HL-60 (cell line): ENCODE measurements around the gene RAB3C.

Source experiments
- DNase-seq, 2 experiments: peaks; one replicate each; pipeline ENCODE4 v3.0.0-alpha.2; 2010 to 2020; ENCODE audit warnings: low read depth in 1 of 2, low spot score in 1 of 2
- H3K27ac ChIP-seq: fragments of 250-450 bp; sonication (Bioruptor Pico); replicated peaks from 2 replicates; pipeline ENCODE4 v1.5.1; 2020; ENCODE audit warnings: mild to moderate bottlenecking, moderate library complexity
- H3K27me3 ChIP-seq: fragments of 250-450 bp; sonication (Bioruptor Pico); 2 replicates; pipeline ENCODE4 v1.5.1; 2021; ENCODE audit warnings: mild to moderate bottlenecking, moderate library complexity; ENCODE audit not compliant: insufficient read depth, poor library complexity, severe bottlenecking
- H3K4me3 ChIP-seq: replicated peaks from 2 replicates; pipeline ENCODE4 v1.5.1; 2011; ENCODE audit warnings: mild to moderate bottlenecking, control low read depth, low read length; ENCODE audit not compliant: insufficient read depth
- GABPA ChIP-seq: IDR thresholded peaks from 2 replicates; pipeline ENCODE4 v1.6.1; 2012; ENCODE audit warnings: low read depth
- POLR2AphosphoS5 ChIP-seq: IDR thresholded peaks from 2 replicates; pipeline ENCODE4 v1.6.1; 2012; ENCODE audit warnings: low read depth
- SPI1 ChIP-seq: IDR thresholded peaks from 2 replicates; pipeline ENCODE4 v1.6.1; 2012; ENCODE audit warnings: low read depth, mild to moderate bottlenecking, borderline replicate concordance
- TF ChIP-seq, protein P1 (sequence below): IDR thresholded peaks from one replicate; pipeline ENCODE4 v1.5.1; 2011; ENCODE audit warnings: low read length, control low read depth, inconsistent platforms; ENCODE audit not compliant: insufficient read depth
- TF ChIP-seq, protein P2 (sequence below): IDR thresholded peaks from 2 replicates; pipeline ENCODE4 v1.6.1; 2012; ENCODE audit warnings: low read depth; ENCODE audit not compliant: insufficient replicate concordance

RAB3C gene

GRCh38 chr5:58745350-58745749, 162.5 kb downstream of the RAB3C start:
- H3K27ac ChIP-seq = no peak overlapping the region
- TF ChIP-seq SPI1 = no peak
- TF ChIP-seq, protein P1, sequence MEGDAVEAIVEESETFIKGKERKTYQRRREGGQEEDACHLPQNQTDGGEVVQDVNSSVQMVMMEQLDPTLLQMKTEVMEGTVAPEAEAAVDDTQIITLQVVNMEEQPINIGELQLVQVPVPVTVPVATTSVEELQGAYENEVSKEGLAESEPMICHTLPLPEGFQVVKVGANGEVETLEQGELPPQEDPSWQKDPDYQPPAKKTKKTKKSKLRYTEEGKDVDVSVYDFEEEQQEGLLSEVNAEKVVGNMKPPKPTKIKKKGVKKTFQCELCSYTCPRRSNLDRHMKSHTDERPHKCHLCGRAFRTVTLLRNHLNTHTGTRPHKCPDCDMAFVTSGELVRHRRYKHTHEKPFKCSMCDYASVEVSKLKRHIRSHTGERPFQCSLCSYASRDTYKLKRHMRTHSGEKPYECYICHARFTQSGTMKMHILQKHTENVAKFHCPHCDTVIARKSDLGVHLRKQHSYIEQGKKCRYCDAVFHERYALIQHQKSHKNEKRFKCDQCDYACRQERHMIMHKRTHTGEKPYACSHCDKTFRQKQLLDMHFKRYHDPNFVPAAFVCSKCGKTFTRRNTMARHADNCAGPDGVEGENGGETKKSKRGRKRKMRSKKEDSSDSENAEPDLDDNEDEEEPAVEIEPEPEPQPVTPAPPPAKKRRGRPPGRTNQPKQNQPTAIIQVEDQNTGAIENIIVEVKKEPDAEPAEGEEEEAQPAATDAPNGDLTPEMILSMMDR = no peak
- TF ChIP-seq, protein P2, sequence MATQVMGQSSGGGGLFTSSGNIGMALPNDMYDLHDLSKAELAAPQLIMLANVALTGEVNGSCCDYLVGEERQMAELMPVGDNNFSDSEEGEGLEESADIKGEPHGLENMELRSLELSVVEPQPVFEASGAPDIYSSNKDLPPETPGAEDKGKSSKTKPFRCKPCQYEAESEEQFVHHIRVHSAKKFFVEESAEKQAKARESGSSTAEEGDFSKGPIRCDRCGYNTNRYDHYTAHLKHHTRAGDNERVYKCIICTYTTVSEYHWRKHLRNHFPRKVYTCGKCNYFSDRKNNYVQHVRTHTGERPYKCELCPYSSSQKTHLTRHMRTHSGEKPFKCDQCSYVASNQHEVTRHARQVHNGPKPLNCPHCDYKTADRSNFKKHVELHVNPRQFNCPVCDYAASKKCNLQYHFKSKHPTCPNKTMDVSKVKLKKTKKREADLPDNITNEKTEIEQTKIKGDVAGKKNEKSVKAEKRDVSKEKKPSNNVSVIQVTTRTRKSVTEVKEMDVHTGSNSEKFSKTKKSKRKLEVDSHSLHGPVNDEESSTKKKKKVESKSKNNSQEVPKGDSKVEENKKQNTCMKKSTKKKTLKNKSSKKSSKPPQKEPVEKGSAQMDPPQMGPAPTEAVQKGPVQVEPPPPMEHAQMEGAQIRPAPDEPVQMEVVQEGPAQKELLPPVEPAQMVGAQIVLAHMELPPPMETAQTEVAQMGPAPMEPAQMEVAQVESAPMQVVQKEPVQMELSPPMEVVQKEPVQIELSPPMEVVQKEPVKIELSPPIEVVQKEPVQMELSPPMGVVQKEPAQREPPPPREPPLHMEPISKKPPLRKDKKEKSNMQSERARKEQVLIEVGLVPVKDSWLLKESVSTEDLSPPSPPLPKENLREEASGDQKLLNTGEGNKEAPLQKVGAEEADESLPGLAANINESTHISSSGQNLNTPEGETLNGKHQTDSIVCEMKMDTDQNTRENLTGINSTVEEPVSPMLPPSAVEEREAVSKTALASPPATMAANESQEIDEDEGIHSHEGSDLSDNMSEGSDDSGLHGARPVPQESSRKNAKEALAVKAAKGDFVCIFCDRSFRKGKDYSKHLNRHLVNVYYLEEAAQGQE = no peak
- no peak for TF ChIP-seq POLR2AphosphoS5
- no peak for TF ChIP-seq GABPA
- H3K27me3 ChIP-seq = no peaks in the 10 kb centered on the region
- no peak for DNase-seq
- no peak overlapping the region for H3K4me3 ChIP-seq

- Histone ChIP-seq H3K27me3 (no peaks in the 10 kb centered on the region), H3K4me3 (no peak overlapping the region), H3K27ac (no peak overlapping the region)
- DNase-seq = no peak
- TF ChIP-seq, protein P1 = no peak
- TF ChIP-seq GABPA = no peak
- no peak for TF ChIP-seq POLR2AphosphoS5
- TF ChIP-seq, protein P2 = no peak
- no peak for TF ChIP-seq SPI1
Measured at GRCh38 chr5:58746321-58746720, 163.4 kb downstream of the RAB3C start.

DNA sequence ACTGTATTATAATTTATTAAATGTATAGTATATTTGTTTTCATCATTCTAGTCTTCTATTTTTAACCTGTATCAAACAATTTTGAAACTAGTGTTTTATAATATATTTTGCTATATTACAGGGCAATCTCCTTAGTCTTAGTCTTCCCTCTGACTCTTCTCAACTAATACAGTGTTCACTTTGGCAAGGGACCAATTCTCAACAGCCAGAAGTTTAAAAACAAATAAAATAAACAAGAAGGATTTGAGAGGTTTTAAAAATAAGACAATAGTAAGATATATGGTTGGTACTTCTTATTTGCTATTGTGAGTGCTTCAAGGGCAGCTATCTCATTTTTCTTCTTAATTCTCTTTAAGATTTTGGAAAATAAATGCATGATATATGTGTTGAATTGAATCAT, 167.2 kb downstream of the RAB3C start:
- TF ChIP-seq SPI1 (no peak), POLR2AphosphoS5 (no peak), GABPA (no peak)
- TF ChIP-seq, protein P1 = no peak
- TF ChIP-seq, protein P2 = no peak
- H3K4me3 ChIP-seq = no peak overlapping the region
- no peak overlapping the region for H3K27ac ChIP-seq
- H3K27me3 ChIP-seq = no peaks in the 10 kb centered on the region
- no peak for DNase-seq
